ENCODE data around the gene BIN1.
A peak's percentile ranks its signal among the peaks of the same experiment; 100 is the strongest.

The BIN1 gene

DNA sequence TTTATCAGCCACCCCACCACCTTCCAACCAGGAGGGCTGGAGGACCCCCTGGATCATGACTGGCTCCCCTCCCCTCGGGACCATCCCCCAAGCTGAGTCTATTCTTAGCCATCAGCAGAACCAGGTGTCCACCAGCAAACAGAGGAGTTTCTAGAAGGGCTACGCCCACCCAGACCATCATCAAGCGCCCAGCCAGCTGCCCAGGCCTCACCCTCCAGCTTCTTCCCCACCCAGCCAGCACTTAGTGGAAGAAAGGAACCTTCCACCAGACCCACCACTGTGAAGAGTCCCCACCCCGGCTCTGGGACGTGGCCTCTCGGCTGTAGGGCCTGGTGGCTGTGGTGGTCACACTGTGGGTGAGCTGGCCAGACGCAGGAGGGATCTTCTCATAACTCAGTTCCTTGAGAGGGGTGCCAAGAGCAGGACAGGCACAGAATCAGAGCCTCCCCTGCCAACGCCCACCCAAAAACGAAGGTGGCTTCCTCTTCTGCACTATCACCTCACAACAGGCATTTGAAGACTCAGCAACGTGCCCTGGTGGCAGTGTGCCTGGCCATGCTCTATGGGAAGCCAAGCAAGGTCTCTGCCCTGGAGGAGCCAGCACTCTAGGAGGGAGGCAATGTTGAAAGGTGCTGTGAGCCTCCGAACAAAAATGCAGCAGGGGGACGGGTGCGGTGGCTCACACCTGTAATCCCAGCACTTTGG, 19.0 kb downstream of the BIN1 start:
- H3K4me1 ChIP-seq (ENCODE audit: low read length): peaks cover 16% of the 10 kb centered on the region
- H3K36me3 ChIP-seq (replicated peaks; ENCODE audit: low read depth, low read length): no peaks in the 10 kb centered on the region
- H3K27me3 ChIP-seq (ENCODE audit: low read depth, low read length): no peaks in the 10 kb centered on the region
- H3K4me3 ChIP-seq (ENCODE audit: low read length): no peak overlapping the region
- H3K9ac ChIP-seq (ENCODE audit: low read length): no peak overlapping the region
- H3K27ac ChIP-seq (ENCODE audit: low read length): no peak overlapping the region
- H3K79me2 ChIP-seq (ENCODE audit: low read length): no peaks in the 10 kb centered on the region
- H2AFZ ChIP-seq (ENCODE audit: low read depth, low read length): no peak overlapping the region
- no peaks in the 10 kb centered on the region for H3K9me3 ChIP-seq (ENCODE audit: insufficient read depth, low read length)
- no peaks in the 10 kb centered on the region for H4K20me1 ChIP-seq (ENCODE audit: insufficient read depth, low read length)
- no peak for TF ChIP-seq EZH2phosphoT487 (IDR thresholded peaks at IDR 0.05; ENCODE audit: low read depth)
- H3K4me2 ChIP-seq (ENCODE audit: low read length): no peak overlapping the region

DNA sequence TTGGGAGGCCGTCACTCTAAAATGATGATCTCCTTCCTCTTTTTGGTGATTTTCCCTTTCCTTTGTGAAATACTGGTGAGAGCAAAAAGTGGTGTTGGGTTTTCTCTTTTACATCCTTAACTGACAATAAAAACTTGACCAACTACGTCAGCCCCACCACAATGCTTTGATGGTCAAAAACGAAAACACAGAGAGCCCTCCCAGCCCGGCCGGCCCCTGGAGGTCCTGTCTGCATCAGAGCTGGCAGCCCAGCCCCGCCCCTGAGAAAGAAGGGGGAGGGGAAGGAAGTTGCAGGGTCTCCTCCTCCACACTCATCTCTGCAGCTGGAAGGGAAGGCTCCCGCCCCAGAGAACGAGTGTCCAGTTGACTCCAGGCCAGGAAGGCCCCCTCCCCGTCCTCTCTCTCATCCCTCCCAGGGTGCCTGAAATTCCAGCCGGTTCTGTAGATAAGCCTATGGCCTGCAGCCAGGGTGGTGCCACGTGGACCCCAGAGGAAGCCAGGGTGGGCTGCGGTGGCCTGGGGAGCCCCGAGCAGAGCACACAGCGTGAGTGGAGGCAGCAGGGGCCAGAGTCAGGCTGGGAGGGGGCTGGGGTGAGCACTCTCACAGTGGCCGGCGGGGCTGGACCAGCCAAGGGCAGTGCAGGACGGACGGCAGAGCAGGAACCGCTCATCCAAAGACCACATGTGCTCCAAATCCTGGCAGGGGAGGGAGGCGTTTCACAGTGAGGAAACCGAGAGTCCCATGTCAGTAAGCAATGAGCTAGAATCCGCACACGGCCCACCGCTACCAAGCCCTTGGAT, 19.8 kb downstream of the BIN1 start:
- no peaks in the 10 kb centered on the region for H3K9me3 ChIP-seq (ENCODE audit: insufficient read depth, low read length)
- H4K20me1 ChIP-seq (ENCODE audit: insufficient read depth, low read length): no peaks in the 10 kb centered on the region
- H3K79me2 ChIP-seq (ENCODE audit: low read length): no peaks in the 10 kb centered on the region
- H3K27me3 ChIP-seq (ENCODE audit: low read depth, low read length): no peaks in the 10 kb centered on the region
- peak overlapping the region; percentile 56 for H3K4me3 ChIP-seq (ENCODE audit: low read length)
- peak overlapping the region; percentile 8; the same call in 1 of the 2 replicates for H2AFZ ChIP-seq (ENCODE audit: low read depth, low read length)
- H3K27ac ChIP-seq (ENCODE audit: low read length): no peak overlapping the region
- peaks cover 16% of the 10 kb centered on the region for H3K4me1 ChIP-seq (ENCODE audit: low read length)
- H3K36me3 ChIP-seq (replicated peaks; ENCODE audit: low read depth, low read length): no peaks in the 10 kb centered on the region
- TF ChIP-seq EZH2phosphoT487 (IDR thresholded peaks at IDR 0.05; ENCODE audit: low read depth): no peak
- TF ChIP-seq, protein P1, sequence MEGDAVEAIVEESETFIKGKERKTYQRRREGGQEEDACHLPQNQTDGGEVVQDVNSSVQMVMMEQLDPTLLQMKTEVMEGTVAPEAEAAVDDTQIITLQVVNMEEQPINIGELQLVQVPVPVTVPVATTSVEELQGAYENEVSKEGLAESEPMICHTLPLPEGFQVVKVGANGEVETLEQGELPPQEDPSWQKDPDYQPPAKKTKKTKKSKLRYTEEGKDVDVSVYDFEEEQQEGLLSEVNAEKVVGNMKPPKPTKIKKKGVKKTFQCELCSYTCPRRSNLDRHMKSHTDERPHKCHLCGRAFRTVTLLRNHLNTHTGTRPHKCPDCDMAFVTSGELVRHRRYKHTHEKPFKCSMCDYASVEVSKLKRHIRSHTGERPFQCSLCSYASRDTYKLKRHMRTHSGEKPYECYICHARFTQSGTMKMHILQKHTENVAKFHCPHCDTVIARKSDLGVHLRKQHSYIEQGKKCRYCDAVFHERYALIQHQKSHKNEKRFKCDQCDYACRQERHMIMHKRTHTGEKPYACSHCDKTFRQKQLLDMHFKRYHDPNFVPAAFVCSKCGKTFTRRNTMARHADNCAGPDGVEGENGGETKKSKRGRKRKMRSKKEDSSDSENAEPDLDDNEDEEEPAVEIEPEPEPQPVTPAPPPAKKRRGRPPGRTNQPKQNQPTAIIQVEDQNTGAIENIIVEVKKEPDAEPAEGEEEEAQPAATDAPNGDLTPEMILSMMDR (IDR thresholded peaks at IDR 0.05; ENCODE audit: low read depth, low read length): no peak
- H3K9ac ChIP-seq (ENCODE audit: low read length): no peak overlapping the region
- H3K4me2 ChIP-seq (ENCODE audit: low read length): peak overlapping the region; percentile 51

DNA sequence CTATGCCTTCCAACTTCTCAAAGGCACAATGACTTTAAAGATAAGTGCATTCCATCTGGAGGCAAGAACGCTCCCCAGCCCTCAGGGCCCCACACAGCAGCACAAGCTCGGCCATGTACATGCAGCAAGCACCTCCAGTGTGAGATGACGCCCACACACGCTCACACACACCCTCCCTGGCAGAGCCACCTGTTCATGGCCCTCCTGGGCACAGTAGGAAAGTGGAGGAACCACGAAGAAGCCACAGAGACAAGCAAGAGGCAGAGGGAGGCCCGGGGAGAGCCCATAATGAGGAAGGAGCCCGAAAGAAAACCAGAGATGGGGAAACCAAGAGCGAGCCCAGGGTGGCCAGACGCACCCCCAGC, 21.7 kb downstream of the BIN1 start:
- TF ChIP-seq EZH2phosphoT487 (IDR thresholded peaks at IDR 0.05; ENCODE audit: low read depth): no peak
- TF ChIP-seq, protein P1 (IDR thresholded peaks at IDR 0.05; ENCODE audit: low read depth, low read length): no peak
- Histone ChIP-seq H3K79me2 (ENCODE audit: low read length) (no peaks in the 10 kb centered on the region), H3K27me3 (ENCODE audit: low read depth, low read length) (no peaks in the 10 kb centered on the region), H3K9me3 (ENCODE audit: insufficient read depth, low read length) (no peaks in the 10 kb centered on the region), H4K20me1 (ENCODE audit: insufficient read depth, low read length) (no peaks in the 10 kb centered on the region), H3K27ac (ENCODE audit: low read length) (no peak overlapping the region), H3K9ac (ENCODE audit: low read length) (no peak overlapping the region), H3K4me2 (ENCODE audit: low read length) (peak overlapping the region; percentile 20; the same call in 1 of the 2 replicates), H3K4me1 (ENCODE audit: low read length) (peaks cover 16% of the 10 kb centered on the region), H3K36me3 (replicated peaks; ENCODE audit: low read depth, low read length) (no peaks in the 10 kb centered on the region), H3K4me3 (ENCODE audit: low read length) (no peak overlapping the region), H2AFZ (ENCODE audit: low read depth, low read length) (peak overlapping the region; percentile 58; the same call in 1 of the 2 replicates)

DNA sequence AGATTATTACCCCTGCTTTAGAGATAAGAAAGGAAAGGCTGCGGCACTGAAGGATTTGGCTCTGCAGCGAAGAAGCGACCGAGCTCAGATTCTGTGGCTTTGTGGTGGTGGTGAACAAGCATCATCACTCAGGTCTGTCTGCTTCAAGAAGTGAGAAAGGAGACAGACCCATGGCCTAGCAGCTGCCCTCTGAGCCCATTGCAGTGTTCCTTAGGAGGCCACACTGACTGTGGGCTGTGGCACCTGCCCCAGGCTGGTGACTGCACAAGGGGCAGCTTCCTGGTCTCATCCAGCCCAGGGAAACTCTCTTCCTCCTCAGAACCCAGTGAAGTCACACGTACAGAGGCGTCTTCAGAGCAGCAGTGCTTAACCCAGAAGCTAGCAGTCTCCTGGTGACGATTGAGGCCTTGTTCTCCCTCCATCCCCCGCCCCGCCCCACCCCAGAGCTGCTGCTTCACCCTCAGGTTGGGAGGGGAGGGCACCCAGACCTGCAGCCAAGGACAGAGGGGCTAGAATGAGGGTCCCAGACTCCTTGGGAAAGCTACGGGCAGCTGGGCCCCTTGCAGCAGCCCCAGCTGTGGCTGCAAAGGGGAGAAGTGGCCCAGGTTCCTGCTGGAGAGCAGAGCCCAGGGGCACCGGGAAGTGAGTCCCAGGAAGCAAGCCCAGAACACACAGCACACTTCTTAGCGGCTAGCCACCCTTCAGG, 22.2 kb downstream of the BIN1 start:
- no peak for TF ChIP-seq EZH2phosphoT487 (IDR thresholded peaks at IDR 0.05; ENCODE audit: low read depth)
- TF ChIP-seq, protein P1 (IDR thresholded peaks at IDR 0.05; ENCODE audit: low read depth, low read length): no peak
- Histone ChIP-seq H3K9ac (ENCODE audit: low read length) (no peak overlapping the region), H3K4me2 (ENCODE audit: low read length) (no peak overlapping the region), H3K9me3 (ENCODE audit: insufficient read depth, low read length) (no peaks in the 10 kb centered on the region), H4K20me1 (ENCODE audit: insufficient read depth, low read length) (no peaks in the 10 kb centered on the region), H3K27me3 (ENCODE audit: low read depth, low read length) (no peaks in the 10 kb centered on the region), H2AFZ (ENCODE audit: low read depth, low read length) (no peak overlapping the region), H3K4me1 (ENCODE audit: low read length) (peaks cover 16% of the 10 kb centered on the region), H3K79me2 (ENCODE audit: low read length) (no peaks in the 10 kb centered on the region), H3K27ac (ENCODE audit: low read length) (no peak overlapping the region), H3K4me3 (ENCODE audit: low read length) (no peak overlapping the region), H3K36me3 (replicated peaks; ENCODE audit: low read depth, low read length) (no peaks in the 10 kb centered on the region)
